Esophagus mucosa (tissue), 1 donor: ENCODE results near the gene MAP4K4. TPM values are rescaled to one million over a fixed set of nuclear protein-coding genes. Genes with fewer than 3 reads are reported as not detected.

ENCODE experiments used
- ATAC-seq: fragments of 200-7000 bp; cut with Tn5 transposase; one replicate; pipeline ENCODE4 v1.9.1; 2020
- total RNA-seq: library from RNA; stranded (reverse); gene quantifications from one replicate; pipeline ENCODE4 v1.2.4, GENCODE V29; 2023
- donor health status: DM: yes; HTN: yes; CAD: no.

The MAP4K4 gene
- total RNA-seq, 1 donor from 2014 or later, result 62.9 TPM

- no peak for ATAC-seq
Measured at GRCh38 chr2:101844055-101844635, 146.6 kb downstream of the MAP4K4 start.

- no peak for ATAC-seq
Measured at GRCh38 chr2:101846973-101847372, 149.5 kb downstream of the MAP4K4 start.

GRCh38 chr2:101847661-101848339 is 150.3 kb downstream of the MAP4K4 start:
- no peak for ATAC-seq

- ATAC-seq, result no peak
Measured at GRCh38 chr2:101848769-101849410, 151.4 kb downstream of the MAP4K4 start.

GRCh38 chr2:101850450-101850849 is 152.9 kb downstream of the MAP4K4 start:
- ATAC-seq, result peak; percentile 76

GRCh38 chr2:101850991-101851390 is 153.5 kb downstream of the MAP4K4 start:
- no peak for ATAC-seq

- ATAC-seq, result no peak
Measured at GRCh38 chr2:101852824-101853223, 155.3 kb downstream of the MAP4K4 start.

GRCh38 chr2:101854877-101855276 is 157.4 kb downstream of the MAP4K4 start:
- peak; percentile 35 for ATAC-seq

- ATAC-seq, result no peak
Measured at GRCh38 chr2:101855776-101856175, 158.3 kb downstream of the MAP4K4 start.

- peak; percentile 65 for ATAC-seq
Measured at GRCh38 chr2:101858246-101858645, 160.7 kb downstream of the MAP4K4 start.

GRCh38 chr2:101858910-101859309 is 161.4 kb downstream of the MAP4K4 start:
- no peak for ATAC-seq

GRCh38 chr2:101859604-101860003 is 162.1 kb downstream of the MAP4K4 start:
- no peak for ATAC-seq

GRCh38 chr2:101860157-101860556 is 162.7 kb downstream of the MAP4K4 start:
- ATAC-seq, result no peak

GRCh38 chr2:101860782-101861181 is 163.3 kb downstream of the MAP4K4 start:
- ATAC-seq, result no peak

- ATAC-seq, result no peak
Measured at GRCh38 chr2:101861382-101861781, 163.9 kb downstream of the MAP4K4 start.

- no peak for ATAC-seq
Measured at GRCh38 chr2:101863534-101863933, 166.0 kb downstream of the MAP4K4 start.

- no peak for ATAC-seq
Measured at GRCh38 chr2:101864426-101864825, 166.9 kb downstream of the MAP4K4 start.

- ATAC-seq, result no peak
Measured at GRCh38 chr2:101868525-101868924, 171.0 kb downstream of the MAP4K4 start.

GRCh38 chr2:101869527-101869926 is 172.0 kb downstream of the MAP4K4 start:
- no peak for ATAC-seq

- ATAC-seq, result no peak
Measured at GRCh38 chr2:101870444-101870843, 172.9 kb downstream of the MAP4K4 start.

- no peak for ATAC-seq
Measured at GRCh38 chr2:101871480-101871879, 174.0 kb downstream of the MAP4K4 start.

GRCh38 chr2:101872480-101872879 is 175.0 kb downstream of the MAP4K4 start:
- ATAC-seq, result no peak

GRCh38 chr2:101873543-101873942 is 176.0 kb downstream of the MAP4K4 start:
- ATAC-seq, result no peak

- ATAC-seq, result no peak
Measured at GRCh38 chr2:101874069-101874468, 176.6 kb downstream of the MAP4K4 start.
